Fibroblast of pulmonary artery (primary cell): Measurements from ENCODE around the gene FAF1.
"Not testable (repeated sequence)": the region's sequence is repeated elsewhere in the genome, so short reads cannot be mapped to it uniquely, and the experiment has no call there.

Experiments used
- DNase-seq: peaks from one replicate; pipeline ENCODE4 v3.0.0-alpha.2; 2010; ENCODE audit warnings: low read depth
- H3K4me3 ChIP-seq: replicated peaks from 2 replicates; pipeline ENCODE4 v1.5.1; 2011; ENCODE audit warnings: low read depth, mild to moderate bottlenecking, control low read depth, low read length, moderate library complexity
- CTCF ChIP-seq: IDR thresholded peaks from 2 replicates; pipeline ENCODE4 v1.5.1; 2011; ENCODE audit warnings: mild to moderate bottlenecking, control low read depth, low read length, inconsistent platforms; ENCODE audit errors: missing control alignments

The FAF1 gene

GRCh38 chr1:50923564-50923963 lies 36.5 kb downstream of the FAF1 start:
- no peak for TF ChIP-seq CTCF
- H3K4me3 ChIP-seq: no peak overlapping the region
- DNase-seq: no peak

GRCh38 chr1:50921029-50921428 lies 39.0 kb downstream of the FAF1 start:
- no peak for TF ChIP-seq CTCF
- no peak overlapping the region for H3K4me3 ChIP-seq
- DNase-seq: no peak

DNA sequence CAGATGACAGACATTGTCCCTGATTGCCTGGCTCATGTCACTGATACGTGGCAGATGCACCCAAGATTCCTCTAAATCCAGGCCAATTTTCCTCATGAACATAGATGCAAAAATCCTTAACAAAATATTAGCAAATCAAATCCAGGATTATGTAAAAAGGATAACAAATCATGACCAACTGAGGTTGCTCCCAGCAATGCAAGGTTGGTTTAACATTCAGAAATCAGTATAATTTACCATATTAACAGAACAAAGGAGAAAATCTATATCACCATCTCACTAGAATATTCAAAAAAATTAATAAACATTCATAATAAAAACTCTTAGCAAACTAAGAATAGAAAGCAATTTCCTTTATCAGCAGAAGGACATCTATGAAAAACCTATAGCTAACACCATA lies 39.7 kb downstream of the FAF1 start:
- H3K4me3 ChIP-seq: no peak overlapping the region
- TF ChIP-seq CTCF: no peak
- DNase-seq: no peak

GRCh38 chr1:50917138-50918137 lies 42.6 kb downstream of the FAF1 start:
- no peak for TF ChIP-seq CTCF
- no peak for DNase-seq
- no peak overlapping the region for H3K4me3 ChIP-seq

- no peak for DNase-seq
- H3K4me3 ChIP-seq: no peak overlapping the region
- no peak for TF ChIP-seq CTCF
Observed at GRCh38 chr1:50915621-50916020, 44.4 kb downstream of the FAF1 start.

DNA sequence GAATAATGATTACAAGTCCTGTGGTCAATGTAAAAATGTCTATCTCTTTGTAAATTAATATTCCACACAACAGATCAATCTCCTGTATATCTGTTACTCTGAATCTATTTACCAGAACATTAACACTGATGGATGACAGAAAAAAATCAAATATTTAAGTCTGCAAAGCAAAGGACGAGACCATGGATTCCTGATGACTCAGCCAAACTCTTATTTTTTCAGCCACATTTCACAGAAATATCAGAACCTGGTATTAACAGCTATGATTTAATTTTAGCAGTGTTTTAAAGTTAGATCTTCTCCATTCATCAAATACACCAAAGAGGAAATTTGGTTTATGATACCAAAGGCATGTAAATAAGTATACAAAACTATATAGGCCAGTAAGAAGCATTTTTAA lies 46.1 kb downstream of the FAF1 start:
- DNase-seq: no peak
- no peak overlapping the region for H3K4me3 ChIP-seq
- TF ChIP-seq CTCF: no peak

GRCh38 chr1:50910356-50910755 lies 49.7 kb downstream of the FAF1 start:
- not testable (repeated sequence) for H3K4me3 ChIP-seq, DNase-seq

- not testable (repeated sequence) for H3K4me3 ChIP-seq, DNase-seq
Observed at GRCh38 chr1:50907610-50908009, 52.5 kb downstream of the FAF1 start.

DNA sequence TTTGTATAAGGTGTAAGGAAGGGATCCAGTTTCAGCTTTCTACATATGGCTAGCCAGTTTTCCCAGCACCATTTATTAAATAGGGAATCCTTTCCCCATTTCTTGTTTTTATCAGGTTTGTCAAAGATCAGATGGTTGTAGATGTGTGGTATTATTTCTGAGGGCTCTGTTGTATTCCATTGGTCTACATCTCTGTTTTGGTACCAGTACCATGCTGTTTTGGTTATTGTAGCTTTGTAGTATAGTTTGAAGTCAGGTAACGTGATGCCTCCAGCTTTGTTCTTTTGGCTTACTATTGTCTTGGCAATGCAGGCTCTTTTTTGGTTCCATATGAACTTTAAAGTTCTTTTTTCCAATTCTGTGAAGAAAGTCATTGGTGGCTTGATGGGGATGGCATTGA lies 54.0 kb downstream of the FAF1 start:
- H3K4me3 ChIP-seq, DNase-seq: not testable (repeated sequence)
